GM12874 (cell line): ENCODE data around the gene CMIP.

ENCODE experiments used
- CTCF ChIP-seq: IDR thresholded peaks from 2 replicates; pipeline ENCODE4 v1.5.1; 2011; ENCODE audit warnings: low read depth, mild to moderate bottlenecking, control low read depth, low read length, moderate library complexity; ENCODE audit not compliant: insufficient read depth

Gene CMIP

DNA sequence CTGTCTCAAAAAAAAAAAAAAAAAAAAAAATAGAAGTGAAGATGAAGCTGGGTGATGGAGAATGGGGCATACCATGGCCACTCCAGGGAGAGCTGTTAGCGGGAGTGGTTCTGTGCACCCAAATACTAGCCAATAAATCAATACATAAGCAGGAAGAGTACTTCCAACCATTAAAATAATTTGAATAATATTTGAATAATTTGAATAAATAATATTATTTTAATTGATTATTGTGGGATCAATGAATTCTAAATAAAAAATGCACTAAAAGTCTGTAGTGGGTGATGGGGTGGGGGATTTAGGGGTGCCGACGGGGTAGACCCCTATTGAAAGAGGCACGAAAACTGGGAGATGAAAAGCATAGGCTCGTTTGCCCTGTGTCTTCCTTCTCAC lies 41.4 kb upstream of the CMIP start:
- no peak for TF ChIP-seq CTCF

- peak; percentile 88 for TF ChIP-seq CTCF
These were observed 40.8 kb upstream of the CMIP start for GRCh38 chr16:81403601-81404391.

- TF ChIP-seq CTCF, result no peak
These were observed 38.9 kb upstream of the CMIP start for GRCh38 chr16:81405702-81406113.

GRCh38 chr16:81408409-81408950 lies 36.1 kb upstream of the CMIP start:
- no peak for TF ChIP-seq CTCF

GRCh38 chr16:81409016-81409556 lies 35.5 kb upstream of the CMIP start:
- no peak for TF ChIP-seq CTCF

GRCh38 chr16:81410643-81411293 lies 33.8 kb upstream of the CMIP start:
- TF ChIP-seq CTCF, result no peak

DNA sequence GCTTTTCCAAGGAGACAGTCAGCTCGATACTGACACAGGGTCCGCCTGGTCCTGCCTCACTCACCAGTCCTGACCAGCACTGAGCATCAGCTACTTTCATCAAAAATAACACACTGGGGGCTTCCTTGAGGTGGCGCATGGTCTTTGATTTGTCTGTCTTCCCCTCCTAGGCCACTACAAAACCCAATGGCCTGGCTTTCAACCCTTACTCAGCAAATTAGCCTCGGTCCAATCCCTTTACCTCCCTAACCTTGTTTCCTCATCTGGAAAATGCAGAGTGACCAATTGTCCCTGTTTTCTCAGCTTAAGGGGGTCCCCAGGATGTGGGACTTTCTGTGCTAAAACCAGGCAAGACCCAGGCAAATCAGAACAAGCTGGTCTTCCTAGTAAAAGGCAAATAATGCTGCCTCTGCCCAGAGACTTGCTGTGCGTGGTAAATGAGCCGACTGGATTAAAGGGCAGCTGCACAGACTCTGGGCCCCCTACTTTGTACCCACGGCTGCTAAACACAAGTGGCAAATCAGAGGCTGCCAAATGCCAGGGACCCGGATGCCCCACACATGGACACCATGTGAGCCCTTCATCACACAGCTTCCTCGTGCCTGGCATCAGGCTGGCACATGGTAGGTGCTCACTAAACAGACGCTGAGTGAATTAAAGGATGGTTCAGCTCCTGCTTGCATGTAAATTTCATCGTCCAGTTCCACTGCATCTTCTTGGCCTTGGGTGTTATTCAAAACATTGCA lies 31.2 kb upstream of the CMIP start:
- TF ChIP-seq CTCF, result no peak
